GF-D8 (cell line): Measurements from ENCODE around the gene NDRG4.

Experiments used
- DNase-seq: peaks from one replicate; lab custom pipeline; 2025; lab: John Stamatoyannopoulos, UW

NDRG4 gene

GRCh38 chr16:58495521-58496331 is 4.2 kb upstream of the NDRG4 start:
- DNase-seq, result no peak

GRCh38 chr16:58497468-58497867 is 2.5 kb upstream of the NDRG4 start:
- DNase-seq, result no peak

- no peak for DNase-seq
Measured at GRCh38 chr16:58497935-58498334, 2.0 kb upstream of the NDRG4 start.

GRCh38 chr16:58498341-58499091 is 1.4 kb upstream of the NDRG4 start:
- DNase-seq, result no peak

- no peak for DNase-seq
Measured at GRCh38 chr16:58499092-58499511, 841 bp upstream of the NDRG4 start.

GRCh38 chr16:58500430-58501241 is 693 bp downstream of the NDRG4 start:
- DNase-seq, result no peak

GRCh38 chr16:58501242-58502131 is 1.5 kb downstream of the NDRG4 start:
- DNase-seq, result no peak

- DNase-seq, result no peak
Measured at GRCh38 chr16:58502217-58502921, 2.4 kb downstream of the NDRG4 start.

GRCh38 chr16:58503166-58503862 is 3.4 kb downstream of the NDRG4 start:
- no peak for DNase-seq

- DNase-seq, result no peak
Measured at GRCh38 chr16:58503863-58504688, 4.1 kb downstream of the NDRG4 start.

GRCh38 chr16:58506241-58507194 is 6.6 kb downstream of the NDRG4 start:
- DNase-seq, result no peak

GRCh38 chr16:58507195-58507962 is 7.4 kb downstream of the NDRG4 start:
- peak; percentile 14 for DNase-seq

GRCh38 chr16:58507963-58508670 is 8.2 kb downstream of the NDRG4 start:
- no peak for DNase-seq

GRCh38 chr16:58508671-58509251 is 8.8 kb downstream of the NDRG4 start:
- DNase-seq, result no peak

- DNase-seq, result no peak
Measured at GRCh38 chr16:58509256-58510096, 9.5 kb downstream of the NDRG4 start.
